AG04449 (cell line): ENCODE results near the gene RAB11FIP3.

Experiments used
- CTCF ChIA-PET: fragments of 350-600 bp; formaldehyde crosslinking; extraction: SDS; loops from one replicate; lab custom pipeline; 2021; ENCODE audit warnings: antibody characterized with exemption; lab: Yijun Ruan, JAX
- POLR2A ChIA-PET: fragments of 400-600, 350-600 bp; formaldehyde crosslinking; extraction: SDS; loops from one replicate; lab custom pipeline; 2020; ENCODE audit warnings: antibody characterized with exemption, inconsistent platforms; lab: Yijun Ruan, JAX
- DNase-seq: peaks from one replicate; pipeline ENCODE4 v3.0.0-alpha.2; 2010; ENCODE audit warnings: low read depth, low spot score
- H3K4me3 ChIP-seq: 2 replicates; pipeline ENCODE4 v1.5.1; 2011; ENCODE audit warnings: low read depth, mild to moderate bottlenecking, control low read depth, low read length
- TF ChIP-seq, protein P1 (sequence below): IDR thresholded peaks from one replicate; pipeline ENCODE4 v1.5.1; 2011; ENCODE audit warnings: mild to moderate bottlenecking, moderate library complexity, low read length, control low read depth, inconsistent platforms; ENCODE audit not compliant: insufficient read depth; ENCODE audit errors: missing control alignments

Gene RAB11FIP3

GRCh38 chr16:392450-393030 lies 32.9 kb upstream of the RAB11FIP3 start:
- no peak for DNase-seq
- ChIA-PET CTCF (interaction anchor here (0.6 to 1.2 kb wide), 4 partner anchors 8 to 130 kb away, joined by 3 to 6 read pairs (median 4); no protein-coding TSS in a partner anchor), POLR2A (interaction anchor here (0.5 kb wide), 1 partner anchor 242 kb away, joined by 5 read pairs; no protein-coding TSS in a partner anchor)
- no peak overlapping the region for H3K4me3 ChIP-seq
- TF ChIP-seq, protein P1, sequence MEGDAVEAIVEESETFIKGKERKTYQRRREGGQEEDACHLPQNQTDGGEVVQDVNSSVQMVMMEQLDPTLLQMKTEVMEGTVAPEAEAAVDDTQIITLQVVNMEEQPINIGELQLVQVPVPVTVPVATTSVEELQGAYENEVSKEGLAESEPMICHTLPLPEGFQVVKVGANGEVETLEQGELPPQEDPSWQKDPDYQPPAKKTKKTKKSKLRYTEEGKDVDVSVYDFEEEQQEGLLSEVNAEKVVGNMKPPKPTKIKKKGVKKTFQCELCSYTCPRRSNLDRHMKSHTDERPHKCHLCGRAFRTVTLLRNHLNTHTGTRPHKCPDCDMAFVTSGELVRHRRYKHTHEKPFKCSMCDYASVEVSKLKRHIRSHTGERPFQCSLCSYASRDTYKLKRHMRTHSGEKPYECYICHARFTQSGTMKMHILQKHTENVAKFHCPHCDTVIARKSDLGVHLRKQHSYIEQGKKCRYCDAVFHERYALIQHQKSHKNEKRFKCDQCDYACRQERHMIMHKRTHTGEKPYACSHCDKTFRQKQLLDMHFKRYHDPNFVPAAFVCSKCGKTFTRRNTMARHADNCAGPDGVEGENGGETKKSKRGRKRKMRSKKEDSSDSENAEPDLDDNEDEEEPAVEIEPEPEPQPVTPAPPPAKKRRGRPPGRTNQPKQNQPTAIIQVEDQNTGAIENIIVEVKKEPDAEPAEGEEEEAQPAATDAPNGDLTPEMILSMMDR: no peak

GRCh38 chr16:396199-396598 lies 29.2 kb upstream of the RAB11FIP3 start:
- ChIA-PET POLR2A (interaction anchor here (0.5 kb wide), 1 partner anchor 28 kb away, joined by 3 read pairs; no protein-coding TSS in a partner anchor), CTCF (no interaction called here)
- TF ChIP-seq, protein P1: no peak
- peak overlapping the region; percentile 69 for H3K4me3 ChIP-seq
- DNase-seq: no peak

DNA sequence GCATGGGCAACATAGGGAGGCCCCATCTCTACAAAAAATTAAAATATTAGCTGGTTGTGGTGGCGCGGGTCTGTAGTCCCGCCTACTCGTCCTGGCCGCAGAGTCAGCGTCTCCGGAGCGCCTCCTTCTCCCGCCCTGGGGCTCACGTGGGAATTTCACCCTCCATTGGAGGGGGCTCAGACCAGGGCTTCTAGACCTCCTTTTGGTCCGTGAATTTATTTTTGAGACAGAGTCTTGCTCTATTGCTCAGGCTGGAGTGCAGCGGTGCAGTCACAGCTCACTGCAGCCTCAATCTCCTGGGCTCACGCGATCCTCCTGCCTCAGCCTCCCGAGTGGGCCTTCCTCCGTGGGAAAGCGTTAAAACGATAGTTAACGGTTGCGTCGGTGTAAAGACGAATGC lies 28.8 kb upstream of the RAB11FIP3 start:
- CTCF ChIA-PET: no interaction called here
- TF ChIP-seq, protein P1: no peak
- POLR2A ChIA-PET: interaction anchor here (0.5 kb wide), 1 partner anchor 28 kb away, joined by 3 read pairs; no protein-coding TSS in a partner anchor
- no peak for DNase-seq
- H3K4me3 ChIP-seq: peak overlapping the region; percentile 69

- CTCF ChIA-PET: no interaction called here
- DNase-seq: no peak
- POLR2A ChIA-PET: no interaction called here
- H3K4me3 ChIP-seq: peak within 1 kb of the TSS; percentile 69
- TF ChIP-seq, protein P1: no peak
These were observed 28.3 kb upstream of the RAB11FIP3 start, which contains the start of gene NME4 for GRCh38 chr16:397135-397661. TSS of gene NME4 (plus strand) at chr16:397199. CDS start at chr16:397223, 24 bp downstream.

DNA sequence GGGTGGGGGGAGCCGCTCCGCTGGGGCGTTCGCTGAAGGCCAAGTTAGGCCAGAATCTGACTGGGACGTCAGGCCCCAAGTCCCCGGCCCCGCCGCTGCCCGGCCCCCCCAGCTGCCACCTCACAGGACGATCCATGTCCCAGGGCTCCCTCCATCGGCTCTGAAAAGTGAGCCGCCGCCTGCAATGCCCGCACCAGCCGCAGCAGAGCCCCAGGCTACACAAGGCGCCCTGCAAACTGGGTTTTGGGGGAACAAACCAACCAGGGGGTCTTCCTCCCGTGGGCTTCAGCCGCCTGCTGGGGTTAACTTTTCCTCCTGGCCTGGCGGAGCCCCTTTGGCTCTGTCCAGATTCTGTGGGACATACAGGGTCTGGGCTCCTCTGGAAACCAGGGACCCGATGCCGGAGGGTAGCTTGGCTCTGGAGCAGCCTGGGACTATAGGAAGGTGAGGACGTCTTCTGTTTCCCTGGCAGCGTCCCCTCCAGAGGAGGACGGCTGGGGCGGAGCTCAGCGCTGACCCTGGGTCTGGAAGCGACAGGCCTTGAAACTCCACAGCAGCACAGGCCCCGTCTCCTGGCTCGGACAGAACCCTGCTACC lies 27.6 kb upstream of the RAB11FIP3 start:
- ChIA-PET POLR2A (no interaction called here), CTCF (no interaction called here)
- TF ChIP-seq, protein P1: peak; percentile 51
- no peak for DNase-seq
- peak overlapping the region; percentile 40 for H3K4me3 ChIP-seq
